Measurements from ENCODE around the gene DST.

The DST gene

DNA sequence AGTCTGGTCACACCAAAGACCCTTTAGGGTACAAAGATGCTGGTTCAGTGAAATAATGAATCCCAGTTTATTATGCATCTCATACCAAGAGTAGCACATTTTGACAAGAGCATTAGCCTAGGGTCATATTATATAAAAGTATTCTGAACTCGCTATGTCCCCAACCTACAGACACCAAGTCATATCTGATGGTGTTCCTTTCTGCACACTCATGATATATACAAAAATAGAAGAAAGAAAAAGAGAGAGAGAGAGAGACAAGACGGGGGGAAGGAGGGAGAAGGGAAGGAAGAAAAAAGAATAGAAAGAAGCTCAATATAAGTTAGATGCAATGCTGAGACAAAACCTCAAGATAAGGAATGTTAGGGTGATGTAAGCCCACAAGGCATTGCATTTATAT, 131.1 kb downstream of the DST start:
- Histone ChIP-seq H3K79me2 (ENCODE audit: control insufficient read depth, low read length) (no peaks in the 10 kb centered on the region), H3K27me3 (ENCODE audit: control insufficient read depth, low read length) (no peaks in the 10 kb centered on the region), H3K4me2 (ENCODE audit: low read length) (no peak overlapping the region), H3K9me3 (ENCODE audit: control insufficient read depth, insufficient read depth, low read length) (no peaks in the 10 kb centered on the region), H3K27ac (ENCODE audit: low read depth, low read length) (no peak overlapping the region), H3K4me1 (ENCODE audit: control insufficient read depth, low read length) (no peaks in the 10 kb centered on the region), H3F3A (ENCODE audit: control insufficient read depth, insufficient read depth) (no peaks in the 10 kb centered on the region), H4K20me1 (ENCODE audit: control insufficient read depth, insufficient read depth, low read depth, low read length) (no peaks in the 10 kb centered on the region), H3K4me3 (ENCODE audit: low read length) (no peak overlapping the region), H3K9me2 (replicated peaks; ENCODE audit: control insufficient read depth, low read length) (no peaks in the 10 kb centered on the region), H3K36me3 (ENCODE audit: control insufficient read depth, low read length) (peaks cover 3% of the 10 kb centered on the region; the same call in 1 of the 2 replicates)
- TF ChIP-seq, protein P1, sequence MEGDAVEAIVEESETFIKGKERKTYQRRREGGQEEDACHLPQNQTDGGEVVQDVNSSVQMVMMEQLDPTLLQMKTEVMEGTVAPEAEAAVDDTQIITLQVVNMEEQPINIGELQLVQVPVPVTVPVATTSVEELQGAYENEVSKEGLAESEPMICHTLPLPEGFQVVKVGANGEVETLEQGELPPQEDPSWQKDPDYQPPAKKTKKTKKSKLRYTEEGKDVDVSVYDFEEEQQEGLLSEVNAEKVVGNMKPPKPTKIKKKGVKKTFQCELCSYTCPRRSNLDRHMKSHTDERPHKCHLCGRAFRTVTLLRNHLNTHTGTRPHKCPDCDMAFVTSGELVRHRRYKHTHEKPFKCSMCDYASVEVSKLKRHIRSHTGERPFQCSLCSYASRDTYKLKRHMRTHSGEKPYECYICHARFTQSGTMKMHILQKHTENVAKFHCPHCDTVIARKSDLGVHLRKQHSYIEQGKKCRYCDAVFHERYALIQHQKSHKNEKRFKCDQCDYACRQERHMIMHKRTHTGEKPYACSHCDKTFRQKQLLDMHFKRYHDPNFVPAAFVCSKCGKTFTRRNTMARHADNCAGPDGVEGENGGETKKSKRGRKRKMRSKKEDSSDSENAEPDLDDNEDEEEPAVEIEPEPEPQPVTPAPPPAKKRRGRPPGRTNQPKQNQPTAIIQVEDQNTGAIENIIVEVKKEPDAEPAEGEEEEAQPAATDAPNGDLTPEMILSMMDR (IDR thresholded peaks at IDR 0.05; ENCODE audit: low read depth, low read length, poor library complexity, severe bottlenecking): no peak
- no peak for TF ChIP-seq EZH2phosphoT487 (IDR thresholded peaks at IDR 0.05; ENCODE audit: borderline replicate concordance, low read length)

DNA sequence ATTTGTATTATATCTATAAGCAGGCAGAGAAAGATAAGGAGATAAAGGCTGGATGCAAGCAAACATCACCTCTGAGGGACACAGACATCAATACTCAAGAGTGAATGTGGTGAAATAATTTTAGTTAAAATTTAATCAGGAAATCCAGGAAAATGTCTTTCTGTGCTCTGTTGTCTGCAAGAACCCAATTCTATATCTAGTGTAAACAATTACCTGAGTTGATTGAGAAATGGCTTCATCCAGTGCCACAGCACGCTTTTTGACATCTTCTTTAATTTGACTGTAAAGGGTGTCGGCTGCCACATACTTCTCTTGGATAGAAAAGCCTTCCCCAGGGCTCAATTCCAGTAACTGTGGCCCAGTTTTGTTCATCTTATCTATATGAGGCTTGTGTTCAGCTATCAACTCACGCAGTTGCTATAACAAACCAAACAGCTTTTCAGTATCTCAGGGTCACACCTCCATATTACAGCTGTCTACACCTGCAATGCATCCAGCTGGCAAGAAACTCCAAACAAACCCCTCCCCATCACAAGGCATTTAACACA, 131.6 kb downstream of the DST start:
- TF ChIP-seq, protein P1 (IDR thresholded peaks at IDR 0.05; ENCODE audit: low read depth, low read length, poor library complexity, severe bottlenecking): no peak
- TF ChIP-seq EZH2phosphoT487 (IDR thresholded peaks at IDR 0.05; ENCODE audit: borderline replicate concordance, low read length): no peak
- H3K9me2 ChIP-seq (replicated peaks; ENCODE audit: control insufficient read depth, low read length): no peaks in the 10 kb centered on the region
- H3K4me2 ChIP-seq (ENCODE audit: low read length): no peak overlapping the region
- H3K27ac ChIP-seq (ENCODE audit: low read depth, low read length): no peak overlapping the region
- H3K27me3 ChIP-seq (ENCODE audit: control insufficient read depth, low read length): no peaks in the 10 kb centered on the region
- no peaks in the 10 kb centered on the region for H3F3A ChIP-seq (ENCODE audit: control insufficient read depth, insufficient read depth)
- no peak overlapping the region for H3K4me3 ChIP-seq (ENCODE audit: low read length)
- H3K4me1 ChIP-seq (ENCODE audit: control insufficient read depth, low read length): no peaks in the 10 kb centered on the region
- H3K36me3 ChIP-seq (ENCODE audit: control insufficient read depth, low read length): peaks cover 3% of the 10 kb centered on the region; the same call in 1 of the 2 replicates
- no peaks in the 10 kb centered on the region for H3K9me3 ChIP-seq (ENCODE audit: control insufficient read depth, insufficient read depth, low read length)
- H3K79me2 ChIP-seq (ENCODE audit: control insufficient read depth, low read length): no peaks in the 10 kb centered on the region
- no peaks in the 10 kb centered on the region for H4K20me1 ChIP-seq (ENCODE audit: control insufficient read depth, insufficient read depth, low read depth, low read length)

DNA sequence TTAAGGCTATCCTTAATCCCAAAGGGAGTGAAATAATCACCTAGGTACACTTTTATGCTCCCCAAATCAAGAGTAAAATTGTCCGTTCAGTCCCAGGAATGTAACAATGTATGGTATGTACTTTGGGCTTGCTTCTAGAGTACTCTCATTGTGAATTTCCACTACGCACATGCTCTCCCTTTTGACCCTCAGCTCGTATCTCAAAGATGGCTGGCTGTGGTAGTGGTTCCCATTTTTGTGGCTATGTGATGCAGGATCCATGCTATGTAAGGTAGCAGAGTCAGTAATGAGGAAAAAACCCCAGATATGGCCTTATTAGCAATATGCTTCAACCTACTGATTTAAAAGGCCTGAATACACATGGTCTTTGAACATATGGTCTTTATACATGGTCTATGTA, 133.7 kb downstream of the DST start:
- no peaks in the 10 kb centered on the region for H3K4me1 ChIP-seq (ENCODE audit: control insufficient read depth, low read length)
- H3K27me3 ChIP-seq (ENCODE audit: control insufficient read depth, low read length): no peaks in the 10 kb centered on the region
- no peaks in the 10 kb centered on the region for H3K9me3 ChIP-seq (ENCODE audit: control insufficient read depth, insufficient read depth, low read length)
- H3K79me2 ChIP-seq (ENCODE audit: control insufficient read depth, low read length): no peaks in the 10 kb centered on the region
- no peaks in the 10 kb centered on the region; the same call in 1 of the 2 replicates for H3K36me3 ChIP-seq (ENCODE audit: control insufficient read depth, low read length)
- no peak overlapping the region for H3K27ac ChIP-seq (ENCODE audit: low read depth, low read length)
- no peak overlapping the region for H3K4me2 ChIP-seq (ENCODE audit: low read length)
- H3F3A ChIP-seq (ENCODE audit: control insufficient read depth, insufficient read depth): no peaks in the 10 kb centered on the region
- H4K20me1 ChIP-seq (ENCODE audit: control insufficient read depth, insufficient read depth, low read depth, low read length): no peaks in the 10 kb centered on the region
- no peaks in the 10 kb centered on the region for H3K9me2 ChIP-seq (replicated peaks; ENCODE audit: control insufficient read depth, low read length)
- TF ChIP-seq, protein P1 (IDR thresholded peaks at IDR 0.05; ENCODE audit: low read depth, low read length, poor library complexity, severe bottlenecking): no peak
- TF ChIP-seq EZH2phosphoT487 (IDR thresholded peaks at IDR 0.05; ENCODE audit: borderline replicate concordance, low read length): no peak
- H3K4me3 ChIP-seq (ENCODE audit: low read length): no peak overlapping the region

Measured in DOHH2 (cell line).